H1 (cell line): ENCODE measurements around the gene MARCHF10. TPM values are rescaled to one million over a fixed set of nuclear protein-coding genes. Genes with fewer than 3 reads are reported as not detected.

ENCODE experiments used
- CTCF ChIA-PET: fragments of 300-600 bp; sonication (Branson Sonifier 250); formaldehyde crosslinking; loops from one replicate; lab custom pipeline; 2021; ENCODE audit not compliant: partially characterized antibody; lab: Charles Lee
- POLR2A ChIA-PET: fragments of 300-600 bp; sonication (Branson Sonifier 250); formaldehyde crosslinking; loops from one replicate; lab custom pipeline; 2021; ENCODE audit warnings: inconsistent platforms; ENCODE audit not compliant: partially characterized antibody; lab: Charles Lee
- DNase-seq, 2 experiments: peaks; one replicate each; pipeline versions ENCODE4 v3.0.0 to v3.0.0-alpha.2; 2010 to 2022; ENCODE audit warnings: low spot score in 2 of 2, low read depth in 1 of 2, mixed read lengths in 1 of 2
- FAIRE-seq: peaks from 2 replicates; lab custom pipeline; 2011; peaks lifted over from hg19 to GRCh38; lab: Jason Lieb, UNC
- H2AFZ ChIP-seq: 2 replicates; pipeline ENCODE4 v1.8.1; 2012; ENCODE audit warnings: low read length, inconsistent platforms
- H2AK5ac ChIP-seq: 2 replicates; pipeline ENCODE4 v1.6.1; 2013; ENCODE audit warnings: low read depth, low read length
- H2BK120ac ChIP-seq: replicated peaks from 2 replicates; pipeline ENCODE3; 2013; ENCODE audit warnings: low read depth, low read length, inconsistent platforms
- H2BK12ac ChIP-seq: 2 replicates; pipeline ENCODE4 v1.6.1; 2013; ENCODE audit warnings: low read depth, low read length
- H2BK15ac ChIP-seq: 2 replicates; pipeline ENCODE4 v1.6.1; 2013; ENCODE audit warnings: low read length
- H2BK20ac ChIP-seq: 2 replicates; pipeline ENCODE4 v1.6.1; 2013; ENCODE audit warnings: low read length
- H2BK5ac ChIP-seq: 2 replicates; pipeline ENCODE4 v1.6.1; 2013; ENCODE audit warnings: low read depth, low read length
- H3K14ac ChIP-seq: 2 replicates; pipeline ENCODE4 v1.6.1; 2013; ENCODE audit warnings: inconsistent platforms; ENCODE audit not compliant: insufficient read length
- H3K18ac ChIP-seq: 2 replicates; pipeline ENCODE4 v1.6.1; 2013; ENCODE audit warnings: low read length; ENCODE audit errors: extremely low read depth
- H3K23ac ChIP-seq: 2 replicates; pipeline ENCODE4 v1.6.1; 2013; ENCODE audit warnings: inconsistent platforms; ENCODE audit not compliant: insufficient read length
- H3K23me2 ChIP-seq: 2 replicates; pipeline ENCODE4 v1.6.1; 2013; ENCODE audit warnings: low read depth, low read length
- H3K27ac ChIP-seq: 2 replicates; pipeline ENCODE4 v1.6.1; 2011; ENCODE audit warnings: low read depth, low read length, inconsistent platforms
- H3K27me3 ChIP-seq, 4 experiments: replicated peaks in 1 of 4; 1 replicate in 1 of 4; 2 replicates in 3 of 4; pipeline versions ENCODE4 v1.6.1 to v1.8.1; 2011 to 2013; ENCODE audit warnings: low read length in 3 of 4, mild to moderate bottlenecking in 3 of 4, inconsistent platforms in 2 of 4, mixed read lengths in 2 of 4, moderate library complexity in 1 of 4; ENCODE audit not compliant: control insufficient read depth in 3 of 4, insufficient read depth in 3 of 4; ENCODE audit errors: extremely low read depth in 1 of 4
- H3K36me3 ChIP-seq, 4 experiments: 2 replicates each; pipeline versions ENCODE4 v1.6.1 to v1.8.1; 2011 to 2013; ENCODE audit warnings: mild to moderate bottlenecking in 4 of 4, low read length in 3 of 4, moderate library complexity in 2 of 4, control low read depth in 1 of 4, inconsistent platforms in 1 of 4; ENCODE audit not compliant: insufficient read depth in 4 of 4, control insufficient read depth in 2 of 4
- H3K4ac ChIP-seq: replicated peaks from 2 replicates; pipeline ENCODE3; 2013; ENCODE audit warnings: low read length, low read depth, mixed read lengths, inconsistent platforms; ENCODE audit not compliant: insufficient read length
- H3K4me1 ChIP-seq, 4 experiments: replicated peaks in 1 of 4; 1 replicate in 1 of 4; 2 replicates in 3 of 4; pipeline versions ENCODE4 v1.6.1 to v1.8.1; 2011 to 2013; ENCODE audit warnings: low read length in 3 of 4, inconsistent platforms in 2 of 4, mixed read lengths in 1 of 4; ENCODE audit not compliant: insufficient read depth in 4 of 4, control insufficient read depth in 3 of 4
- H3K4me2 ChIP-seq, 2 experiments: 2 replicates each; pipeline versions ENCODE4 v1.6.1 to v1.8.1; 2011 to 2013; ENCODE audit warnings: low read depth in 2 of 2, low read length in 2 of 2, control low read depth in 1 of 2, inconsistent platforms in 1 of 2, mild to moderate bottlenecking in 1 of 2; ENCODE audit not compliant: insufficient read depth in 1 of 2
- H3K4me3 ChIP-seq, 4 experiments: fragments of 200-600, 300-600 bp in 1 of 4; sonication (generic), shearing (Covaris generic), sonication (Bioruptor Twin) in 1 of 4; 2 replicates each; pipeline versions ENCODE4 v1.5.1 to v1.8.1; 2011 to 2016; ENCODE audit warnings: low read length in 4 of 4, low read depth in 3 of 4, control low read depth in 2 of 4, inconsistent platforms in 2 of 4, mild to moderate bottlenecking in 2 of 4, mixed read lengths in 1 of 4, moderate library complexity in 1 of 4; ENCODE audit not compliant: insufficient read depth in 2 of 4; ENCODE audit errors: extremely low read depth in 1 of 4
- H3K56ac ChIP-seq: replicated peaks from 2 replicates; pipeline ENCODE3; 2013; ENCODE audit warnings: low read depth, mild to moderate bottlenecking, mixed read lengths, low read length, inconsistent platforms; ENCODE audit not compliant: insufficient read length
- H3K79me1 ChIP-seq: 2 replicates; pipeline ENCODE4 v1.6.1; 2013; ENCODE audit warnings: low read depth, low read length, control low read depth
- H3K79me2 ChIP-seq, 2 experiments: 2 replicates each; pipeline versions ENCODE4 v1.6.1 to v1.8.1; 2012 to 2013; ENCODE audit warnings: low read length in 2 of 2, mild to moderate bottlenecking in 2 of 2, inconsistent platforms in 1 of 2; ENCODE audit not compliant: insufficient read depth in 2 of 2, control insufficient read depth in 1 of 2
- H3K9ac ChIP-seq, 4 experiments: replicated peaks in 1 of 4; 1 replicate in 1 of 4; 2 replicates in 3 of 4; pipeline versions ENCODE4 v1.6.1 to v1.8.1; 2011 to 2013; ENCODE audit warnings: low read depth in 3 of 4, low read length in 3 of 4, control low read depth in 2 of 4, mild to moderate bottlenecking in 2 of 4, moderate library complexity in 2 of 4, inconsistent platforms in 1 of 4; ENCODE audit errors: extremely low read depth in 1 of 4
- H3K9me3 ChIP-seq, 2 experiments: 2 replicates each; pipeline versions ENCODE4 v1.6.1 to v1.8.1; 2012 to 2013; ENCODE audit warnings: mild to moderate bottlenecking in 2 of 2, moderate library complexity in 2 of 2, control low read depth in 1 of 2, inconsistent platforms in 1 of 2, low read depth in 1 of 2, low read length in 1 of 2, mixed read lengths in 1 of 2; ENCODE audit not compliant: insufficient read depth in 2 of 2
- H4K20me1 ChIP-seq, 2 experiments: replicated peaks in 1 of 2; 2 replicates each; pipeline versions ENCODE3 to v1.8.1; 2011 to 2013; ENCODE audit warnings: inconsistent platforms in 2 of 2, low read length in 2 of 2, mild to moderate bottlenecking in 1 of 2; ENCODE audit not compliant: insufficient read depth in 2 of 2, control insufficient read depth in 1 of 2
- H4K5ac ChIP-seq: 2 replicates; pipeline ENCODE4 v1.6.1; 2013; ENCODE audit warnings: low read length, low read depth, mixed read lengths, inconsistent platforms; ENCODE audit not compliant: insufficient read length
- H4K8ac ChIP-seq: 2 replicates; pipeline ENCODE4 v1.8.0; 2013; ENCODE audit warnings: mild to moderate bottlenecking, moderate library complexity, low read length, inconsistent platforms; ENCODE audit not compliant: insufficient read depth; ENCODE audit errors: extremely low read depth
- H4K91ac ChIP-seq: replicated peaks from 2 replicates; pipeline ENCODE3; 2013; ENCODE audit warnings: low read length, mixed read lengths, inconsistent platforms; ENCODE audit not compliant: insufficient read length
- BACH1 ChIP-seq: IDR thresholded peaks from 2 replicates; pipeline ENCODE4 v1.6.1; 2012; ENCODE audit warnings: low read length, improper control_type of control experiment
- KDM1A ChIP-seq: fragments of 200-600, 300-600 bp; sonication (generic); IDR thresholded peaks from 2 replicates; pipeline ENCODE4 v1.7.1; 2016; ENCODE audit warnings: mild to moderate bottlenecking, low read length, borderline replicate concordance
- RAD21 ChIP-seq, 2 experiments: IDR thresholded peaks in 1 of 2; conservative IDR thresholded peaks in 1 of 2; 2 replicates each; pipeline ENCODE4 v1.6.1; 2011; ENCODE audit warnings: low read depth in 2 of 2, low read length in 2 of 2, improper control_type of control experiment in 1 of 2, inconsistent platforms in 1 of 2, mild to moderate bottlenecking in 1 of 2, moderate library complexity in 1 of 2
- SAP30 ChIP-seq: fragments of 300-600 bp; sonication (generic); IDR thresholded peaks from 2 replicates; pipeline ENCODE4 v1.7.1; 2012; ENCODE audit warnings: low read length, moderate library complexity, mild to moderate bottlenecking, inconsistent platforms; ENCODE audit not compliant: insufficient read depth, insufficient replicate concordance
- SRF ChIP-seq: IDR thresholded peaks from 2 replicates; pipeline ENCODE4 v1.6.1; 2011; ENCODE audit warnings: mild to moderate bottlenecking, low read depth, low read length, moderate library complexity
- WGBS, 2 experiments: shearing (Covaris generic) in 1 of 2; methylation state at CpG; one replicate each; pipeline versions ENCODE4 v1.1.6 to v1.1.7; 2013 to 2015; ENCODE audit warnings: low lambda C conversion rate in 2 of 2, mixed read lengths in 2 of 2, inconsistent platforms in 1 of 2, low coverage in 1 of 2, missing lambda C conversion rate in 1 of 2; ENCODE audit not compliant: insufficient replicate concordance in 2 of 2, insufficient coverage in 1 of 2, insufficient read length in 1 of 2; ENCODE audit errors: extremely low coverage in 1 of 2, missing lambda C conversion rate in 1 of 2; 5-methylcytosine and 5-hydroxymethylcytosine counted together
- polyA plus RNA-seq, 7 experiments: library from polyadenylated mRNA; depleted of rRNA in 3 of 7; stranded (reverse) in 5 of 7; unstranded in 2 of 7; fragments of >200 nt in 5 of 7; fragments of 200-250 nt in 2 of 7; gene quantifications; 1 replicate in 5 of 7; 2 replicates in 1 of 7; 4 replicates in 1 of 7; pipeline versions ENCODE4 v1.2.1 to v1.2.3, GENCODE V29; 2011 to 2013; ENCODE audit warnings: missing spikeins in 2 of 7, mixed read lengths in 2 of 7
- total RNA-seq: library from RNA; stranded (reverse); fragmentation: NEBNext Ultra II Directional; extraction: Animal tissue kit (Norgen Biotek cat#: 25700); gene quantifications from 2 replicates; pipeline ENCODE4 v1.2.1, GENCODE V29; 2021
- TF ChIP-seq, protein P1 (sequence below), 3 experiments: IDR thresholded peaks; 1 replicate in 2 of 3; 2 replicates in 1 of 3; pipeline versions ENCODE4 v1.5.1 to v1.6.1; 2011; ENCODE audit warnings: low read length in 3 of 3, mild to moderate bottlenecking in 3 of 3, inconsistent platforms in 2 of 3, low read depth in 1 of 3, moderate library complexity in 1 of 3; ENCODE audit not compliant: insufficient read depth in 1 of 3; ENCODE audit errors: control extremely low read depth in 1 of 3

MARCHF10 gene
- total and polyA plus RNA-seq, 2 of the 8 experiments (the other 6 are each of a cell fraction or from before 2014, with no cell fraction given): 0.48 to 0.73 TPM

GRCh38 chr17:62727916-62728672, 80.0 kb downstream of the MARCHF10 start:
- FAIRE-seq: no peak
- POLR2A ChIA-PET: interaction anchor here (0.6 to 0.7 kb wide), 2 partner anchors 50 to 127 kb away, joined by 3 to 4 read pairs; no protein-coding TSS in a partner anchor
- CTCF ChIA-PET: interaction anchor here (0.6 to 1.6 kb wide), 17 partner anchors 9 to 786 kb away, joined by 3 to 7 read pairs (median 3); no protein-coding TSS in a partner anchor

More at GRCh38 chr17:62727916-62728672, 80.0 kb downstream of the MARCHF10 start:
- DNase-seq: no peak
- H4K91ac ChIP-seq: no peak overlapping the region
- H3K79me1 ChIP-seq: no peaks in the 10 kb centered on the region
- H3K27ac ChIP-seq: no peak overlapping the region
- no peak overlapping the region for H2AFZ ChIP-seq
- TF ChIP-seq BACH1 (no peak), KDM1A (peak; percentile 97), SRF (no peak), RAD21 (IDR thresholded peaks at IDR 0.05 in 1 of 2, conservative IDR thresholded peaks at IDR 0.05 in 1 of 2; ENCODE audit: low read depth in 2 of 2, low read length in 2 of 2) (peak; percentile 33 to 55; a peak in 3 of 4 replicates), SAP30 (no peak)
- TF ChIP-seq, protein P1, sequence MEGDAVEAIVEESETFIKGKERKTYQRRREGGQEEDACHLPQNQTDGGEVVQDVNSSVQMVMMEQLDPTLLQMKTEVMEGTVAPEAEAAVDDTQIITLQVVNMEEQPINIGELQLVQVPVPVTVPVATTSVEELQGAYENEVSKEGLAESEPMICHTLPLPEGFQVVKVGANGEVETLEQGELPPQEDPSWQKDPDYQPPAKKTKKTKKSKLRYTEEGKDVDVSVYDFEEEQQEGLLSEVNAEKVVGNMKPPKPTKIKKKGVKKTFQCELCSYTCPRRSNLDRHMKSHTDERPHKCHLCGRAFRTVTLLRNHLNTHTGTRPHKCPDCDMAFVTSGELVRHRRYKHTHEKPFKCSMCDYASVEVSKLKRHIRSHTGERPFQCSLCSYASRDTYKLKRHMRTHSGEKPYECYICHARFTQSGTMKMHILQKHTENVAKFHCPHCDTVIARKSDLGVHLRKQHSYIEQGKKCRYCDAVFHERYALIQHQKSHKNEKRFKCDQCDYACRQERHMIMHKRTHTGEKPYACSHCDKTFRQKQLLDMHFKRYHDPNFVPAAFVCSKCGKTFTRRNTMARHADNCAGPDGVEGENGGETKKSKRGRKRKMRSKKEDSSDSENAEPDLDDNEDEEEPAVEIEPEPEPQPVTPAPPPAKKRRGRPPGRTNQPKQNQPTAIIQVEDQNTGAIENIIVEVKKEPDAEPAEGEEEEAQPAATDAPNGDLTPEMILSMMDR (IDR thresholded peaks at IDR 0.05; ENCODE audit: control extremely low read depth in 1 of 3, insufficient read depth in 1 of 3, low read depth in 1 of 3, low read length in 3 of 3): peak; percentile 19 to 39 (median 21); a peak in 3 of 4 replicates
- no peak overlapping the region for H2BK20ac ChIP-seq
- no peaks in the 10 kb centered on the region for H3K79me2 ChIP-seq
- no peaks in the 10 kb centered on the region for H4K20me1 ChIP-seq
- no peaks in the 10 kb centered on the region for H3K36me3 ChIP-seq
- H2BK5ac ChIP-seq: no peak overlapping the region
- no peak overlapping the region for H2AK5ac ChIP-seq
- no peak overlapping the region for H2BK15ac ChIP-seq
- H3K4me2 ChIP-seq: no peak overlapping the region
- no peak overlapping the region for H3K23ac ChIP-seq
- no peak overlapping the region; the same call in 1 of the 2 replicates for H4K8ac ChIP-seq
- H3K18ac ChIP-seq: no peak overlapping the region
- no peak overlapping the region for H2BK120ac ChIP-seq
- H4K5ac ChIP-seq: no peak overlapping the region
- H3K4me1 ChIP-seq: peaks cover 0 to 6% (median 1%) of the 10 kb centered on the region in 4 experiments; a peak in 4 of 7 replicates
- 80% methylated on average over 6 of the region's 6 CpGs; no CpG with 5 or more reads in 1 of the 2 experiments for WGBS, 2 experiments
- H3K23me2 ChIP-seq: no peaks in the 10 kb centered on the region
- H3K14ac ChIP-seq: no peak overlapping the region
- H3K27me3 ChIP-seq: no peaks in the 10 kb centered on the region
- H3K9ac ChIP-seq: no peak overlapping the region
- peaks cover 0 to 4% of the 10 kb centered on the region in 2 experiments; a peak in 1 of 4 replicates for H3K9me3 ChIP-seq
- no peak overlapping the region for H2BK12ac ChIP-seq
- no peak overlapping the region for H3K4me3 ChIP-seq
- H3K56ac ChIP-seq: no peak overlapping the region
- no peak overlapping the region for H3K4ac ChIP-seq
